Lower lobe of right lung (tissue), 2 donors: Measurements from ENCODE around the gene LRRFIP1. TPM values are rescaled to one million over a fixed set of nuclear protein-coding genes. Genes with fewer than 3 reads are reported as not detected.

Source experiments
- ATAC-seq, 2 donors: fragments of 200-7000 bp; cut with Tn5 transposase; one replicate each; pipeline ENCODE4 v1.9.1; 2020 to 2022; ENCODE audit warnings: mild to moderate bottlenecking in 2 of 2, moderate library complexity in 2 of 2
- DNase-seq: peaks from one replicate; pipeline ENCODE4 v3.0.0-alpha.2; 2020
- H3K27ac ChIP-seq: fragments of 200-600 bp; one replicate; pipeline ENCODE4 v1.8.0; 2022
- H3K27me3 ChIP-seq: fragments of 200-600 bp; one replicate; pipeline ENCODE4 v1.8.0; 2022; ENCODE audit warnings: low read depth
- H3K36me3 ChIP-seq: fragments of 200-600 bp; one replicate; pipeline ENCODE4 v1.8.0; 2022; ENCODE audit warnings: mild to moderate bottlenecking
- H3K4me1 ChIP-seq: fragments of 200-600 bp; one replicate; pipeline ENCODE4 v1.8.0; 2022
- H3K4me3 ChIP-seq: fragments of 200-600 bp; one replicate; pipeline ENCODE4 v1.8.0; 2022; ENCODE audit warnings: mild to moderate bottlenecking
- H3K9me3 ChIP-seq: fragments of 200-600 bp; one replicate; pipeline ENCODE4 v1.8.0; 2022
- CTCF ChIP-seq: fragments of 200-600 bp; IDR thresholded peaks from one replicate; pipeline ENCODE4 v1.8.0; 2022; ENCODE audit warnings: antibody characterized with exemption, mild to moderate bottlenecking
- intact Hi-C: fragments of 100-400 bp; cut with DNase I; formaldehyde crosslinking; loops from one replicate; pipeline ENCODE4 v1.11.0; 2022
- total RNA-seq: library from RNA; stranded (reverse); fragmentation: NEBNext Ultra II Directional; extraction: Animal tissue kit (Norgen Biotek cat#: 25700); gene quantifications from one replicate; pipeline ENCODE4 v1.2.1, GENCODE V29; 2021
- donor health status: DM: no; HTN: yes; CAD: no; lungs with severe emphysema.

Gene LRRFIP1
- total RNA-seq, 1 donor from 2014 or later, result 180 TPM

- no peak for TF ChIP-seq CTCF
- intact Hi-C loops, result no loop called here
- no peaks in the 10 kb centered on the region for H3K27me3 ChIP-seq
- no peak overlapping the region for H3K4me3 ChIP-seq
- no peak for DNase-seq
- peaks cover 74% of the 10 kb centered on the region for H3K4me1 ChIP-seq
- no peak for ATAC-seq
- peak overlapping the region; percentile 84 for H3K27ac ChIP-seq
- H3K9me3 ChIP-seq, result no peaks in the 10 kb centered on the region
- H3K36me3 ChIP-seq, result peaks cover 51% of the 10 kb centered on the region
These were observed 81.6 kb downstream of the LRRFIP1 start for GRCh38 chr2:237708961-237709360.

- H3K4me1 ChIP-seq, result peaks cover 74% of the 10 kb centered on the region
- DNase-seq, result no peak
- peaks cover 51% of the 10 kb centered on the region for H3K36me3 ChIP-seq
- H3K4me3 ChIP-seq, result no peak overlapping the region
- intact Hi-C loops, result no loop called here
- TF ChIP-seq CTCF, result no peak
- no peaks in the 10 kb centered on the region for H3K27me3 ChIP-seq
- no peak overlapping the region for H3K27ac ChIP-seq
- no peak for ATAC-seq
- H3K9me3 ChIP-seq, result no peaks in the 10 kb centered on the region
These were observed 84.2 kb downstream of the LRRFIP1 start for GRCh38 chr2:237711458-237712150.

GRCh38 chr2:237712477-237713377, 85.3 kb downstream of the LRRFIP1 start:
- TF ChIP-seq CTCF, result no peak
- no peak for DNase-seq
- intact Hi-C loops, result no loop called here
- ATAC-seq, result no peak
- H3K9me3 ChIP-seq, result no peaks in the 10 kb centered on the region
- peaks cover 69% of the 10 kb centered on the region for H3K4me1 ChIP-seq
- no peak overlapping the region for H3K27ac ChIP-seq
- H3K4me3 ChIP-seq, result no peak overlapping the region
- no peaks in the 10 kb centered on the region for H3K27me3 ChIP-seq
- peaks cover 54% of the 10 kb centered on the region for H3K36me3 ChIP-seq

- no peak for TF ChIP-seq CTCF
These were observed 87.5 kb downstream of the LRRFIP1 start for GRCh38 chr2:237714690-237715458.

GRCh38 chr2:237715459-237715947, 88.1 kb downstream of the LRRFIP1 start:
- Histone ChIP-seq H3K27ac (peak overlapping the region; percentile 66), H3K36me3 (peaks cover 40% of the 10 kb centered on the region), H3K4me3 (peak overlapping the region; percentile 18), H3K9me3 (no peaks in the 10 kb centered on the region), H3K4me1 (peaks cover 52% of the 10 kb centered on the region), H3K27me3 (no peaks in the 10 kb centered on the region)
- no peak for TF ChIP-seq CTCF
- intact Hi-C loops, result no loop called here
- ATAC-seq (peak; percentile 78 to 80), DNase-seq (no peak)

More at GRCh38 chr2:237714690-237715458, 87.5 kb downstream of the LRRFIP1 start:
- no peaks in the 10 kb centered on the region for H3K9me3 ChIP-seq
- H3K27me3 ChIP-seq, result no peaks in the 10 kb centered on the region
- H3K36me3 ChIP-seq, result peaks cover 43% of the 10 kb centered on the region
- peaks cover 52% of the 10 kb centered on the region for H3K4me1 ChIP-seq
- intact Hi-C loops, result no loop called here
- peak; percentile 87 to 89 for ATAC-seq
- H3K4me3 ChIP-seq, result peak overlapping the region; percentile 18
- H3K27ac ChIP-seq, result peak overlapping the region; percentile 66
- no peak for DNase-seq
